ENCODE data around the gene PLXNA1. TPM values are rescaled to one million over a fixed set of nuclear protein-coding genes. Genes with fewer than 3 reads are reported as not detected.

The PLXNA1 gene
- total RNA-seq, 2 donors from 2014 or later, result 66.3 to 79.4 TPM

- no peak for DNase-seq
- Mint-ChIP-seq H3K27ac (no peak overlapping the region), H3K27me3 (ENCODE audit: insufficient read depth) (no peaks in the 10 kb centered on the region), H3K4me3 (no peak overlapping the region), H3K9me3 (no peaks in the 10 kb centered on the region), H3K36me3 (ENCODE audit: low read depth) (peaks cover 3% of the 10 kb centered on the region), H3K4me1 (no peaks in the 10 kb centered on the region)
- Histone ChIP-seq H3K4me3 (ENCODE audit: low read length) (no peak overlapping the region), H3K9ac (ENCODE audit: extremely low read depth, low read length, poor library complexity, severe bottlenecking) (no peak overlapping the region), H3K27me3 (ENCODE audit: control insufficient read depth, insufficient read depth, low read length, poor library complexity, severe bottlenecking) (no peaks in the 10 kb centered on the region), H3K27ac (ENCODE audit: low read depth, low read length) (no peak overlapping the region), H3K9me3 (ENCODE audit: control insufficient read depth, low read length) (no peaks in the 10 kb centered on the region), H3K4me1 (ENCODE audit: control insufficient read depth, insufficient read depth, low read length) (no peaks in the 10 kb centered on the region), H3K36me3 (ENCODE audit: control insufficient read depth, insufficient read depth, low read length) (no peaks in the 10 kb centered on the region)
- 90 to 92% methylated on average over 4 to 10 of the region's 10 CpGs for WGBS, 2 experiments (ENCODE audit: insufficient coverage in 1 of 2, insufficient read length in 1 of 2)
- TF ChIP-seq CTCF (conservative IDR thresholded peaks at IDR 0.05), result no peak
Measured at GRCh38 chr3:126952261-126952982, 30.5 kb upstream of the PLXNA1 start.

- H3K4me3 ChIP-seq (ENCODE audit: low read length), result no peak overlapping the region
- no peak for TF ChIP-seq CTCF (conservative IDR thresholded peaks at IDR 0.05)
- Mint-ChIP-seq H3K27ac (no peak overlapping the region), H3K4me3 (no peak overlapping the region), H3K27me3 (ENCODE audit: insufficient read depth) (no peaks in the 10 kb centered on the region), H3K4me1 (no peaks in the 10 kb centered on the region), H3K36me3 (ENCODE audit: low read depth) (peaks cover 3% of the 10 kb centered on the region), H3K9me3 (no peaks in the 10 kb centered on the region)
- no peak overlapping the region for H3K27ac ChIP-seq (ENCODE audit: low read depth, low read length)
- no peaks in the 10 kb centered on the region for H3K27me3 ChIP-seq (ENCODE audit: control insufficient read depth, insufficient read depth, low read length, poor library complexity, severe bottlenecking)
- no peak overlapping the region for H3K9ac ChIP-seq (ENCODE audit: extremely low read depth, low read length, poor library complexity, severe bottlenecking)
- no peaks in the 10 kb centered on the region for H3K9me3 ChIP-seq (ENCODE audit: control insufficient read depth, low read length)
- 95 to 96% methylated on average over 8 to 12 of the region's 12 CpGs for WGBS, 2 experiments (ENCODE audit: insufficient coverage in 1 of 2, insufficient read length in 1 of 2)
- no peak for DNase-seq
- H3K36me3 ChIP-seq (ENCODE audit: control insufficient read depth, insufficient read depth, low read length), result no peaks in the 10 kb centered on the region
- no peaks in the 10 kb centered on the region for H3K4me1 ChIP-seq (ENCODE audit: control insufficient read depth, insufficient read depth, low read length)
Measured at GRCh38 chr3:126952983-126953660, 29.8 kb upstream of the PLXNA1 start.

- Mint-ChIP-seq H3K4me3 (no peak overlapping the region), H3K27me3 (ENCODE audit: insufficient read depth) (no peaks in the 10 kb centered on the region), H3K9me3 (no peaks in the 10 kb centered on the region), H3K27ac (no peak overlapping the region), H3K36me3 (ENCODE audit: low read depth) (no peaks in the 10 kb centered on the region), H3K4me1 (no peaks in the 10 kb centered on the region)
- H3K27ac ChIP-seq (ENCODE audit: low read depth, low read length), result no peak overlapping the region
- no peaks in the 10 kb centered on the region for H3K9me3 ChIP-seq (ENCODE audit: control insufficient read depth, low read length)
- H3K9ac ChIP-seq (ENCODE audit: extremely low read depth, low read length, poor library complexity, severe bottlenecking), result no peak overlapping the region
- no peak for TF ChIP-seq CTCF (conservative IDR thresholded peaks at IDR 0.05)
- no peaks in the 10 kb centered on the region for H3K4me1 ChIP-seq (ENCODE audit: control insufficient read depth, insufficient read depth, low read length)
- H3K27me3 ChIP-seq (ENCODE audit: control insufficient read depth, insufficient read depth, low read length, poor library complexity, severe bottlenecking), result no peaks in the 10 kb centered on the region
- DNase-seq, result no peak
- H3K36me3 ChIP-seq (ENCODE audit: control insufficient read depth, insufficient read depth, low read length), result no peaks in the 10 kb centered on the region
- H3K4me3 ChIP-seq (ENCODE audit: low read length), result no peak overlapping the region
- 84 to 88% methylated on average over 6 to 10 of the region's 10 CpGs for WGBS, 2 experiments (ENCODE audit: insufficient coverage in 1 of 2, insufficient read length in 1 of 2)
Measured at GRCh38 chr3:126954141-126954842, 28.6 kb upstream of the PLXNA1 start.
